GM18507 (cell line): Measurements from ENCODE around the gene DNER.

Source experiments
- DNase-seq: peaks from one replicate; pipeline ENCODE4 v3.0.0; 2011; ENCODE audit warnings: low read depth; ENCODE audit not compliant: insufficient read length; ENCODE audit errors: extremely low spot score
- FAIRE-seq: peaks from 2 replicates; lab custom pipeline; 2011; peaks lifted over from hg19 to GRCh38; lab: Jason Lieb, UNC

DNER gene

DNA sequence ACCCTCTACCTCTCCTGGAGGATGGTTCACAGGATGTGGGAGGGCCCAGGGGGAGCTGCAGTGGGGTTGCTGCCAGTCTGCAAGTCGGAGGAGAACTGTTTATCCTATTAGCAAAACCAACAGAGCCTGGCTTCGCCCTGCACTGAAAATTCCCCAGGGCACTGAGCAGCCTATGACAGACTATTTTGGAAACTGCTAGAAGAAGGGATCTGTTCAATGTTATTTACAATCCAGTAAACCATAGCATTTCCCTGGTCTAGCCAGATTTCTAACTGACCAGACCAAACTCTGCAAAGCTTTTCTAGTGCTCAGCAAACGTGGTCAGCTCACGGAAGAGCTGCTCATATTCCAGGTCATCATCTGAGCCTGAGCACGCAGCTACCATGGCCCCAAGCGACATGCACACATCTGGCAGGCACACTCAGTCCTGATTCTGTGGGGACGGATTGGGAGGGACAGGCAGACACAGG lies 378.4 kb downstream of the DNER start:
- no peak for FAIRE-seq
- DNase-seq: no peak

GRCh38 chr2:229335330-229335729 lies 379.0 kb downstream of the DNER start:
- FAIRE-seq (no peak), DNase-seq (no peak)

GRCh38 chr2:229330952-229331351 lies 383.4 kb downstream of the DNER start:
- no peak for DNase-seq

GRCh38 chr2:229319558-229319957 lies 394.8 kb downstream of the DNER start:
- FAIRE-seq (no peak), DNase-seq (no peak)

More at GRCh38 chr2:229330952-229331351, 383.4 kb downstream of the DNER start:
- no peak for FAIRE-seq

DNA sequence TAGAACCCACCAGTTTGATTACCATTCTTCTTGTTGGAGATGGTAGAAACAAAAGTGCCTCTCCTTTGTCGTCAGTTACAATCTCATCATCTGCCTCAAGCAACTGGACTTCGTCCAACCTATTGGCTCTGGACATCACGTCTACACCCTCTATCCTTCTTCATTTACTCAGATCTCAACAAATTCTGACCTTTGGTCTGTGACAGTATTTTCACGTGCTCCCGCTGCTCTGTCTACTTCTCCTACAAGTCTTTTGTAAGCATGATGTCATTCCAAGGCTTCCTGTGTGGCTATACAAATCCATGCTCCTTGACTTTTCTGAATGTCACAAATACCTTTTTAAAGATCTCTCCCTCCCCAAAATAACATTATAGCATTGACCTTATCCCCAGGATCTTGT lies 400.2 kb downstream of the DNER start:
- FAIRE-seq (no peak), DNase-seq (no peak)

GRCh38 chr2:229313591-229313990 lies 400.8 kb downstream of the DNER start:
- no peak for DNase-seq
- no peak for FAIRE-seq
